Glutamatergic neuron (in vitro differentiated cells): Measurements from ENCODE around the gene TMEM125. TPM values are rescaled to one million over a fixed set of nuclear protein-coding genes. Genes with fewer than 3 reads are reported as not detected.

Source experiments
- DNase-seq: peaks from one replicate; pipeline ENCODE4 v3.0.0; 2022
- H3K27ac Mint-ChIP-seq: one replicate; pipeline ENCODE4 v1.8.0; 2020; ENCODE audit warnings: mild to moderate bottlenecking, mixed read lengths, inconsistent platforms; ENCODE audit not compliant: unreplicated experiment
- H3K27me3 Mint-ChIP-seq: one replicate; pipeline ENCODE4 v1.8.0; 2020; ENCODE audit warnings: mild to moderate bottlenecking, moderate library complexity, mixed read lengths, inconsistent platforms; ENCODE audit not compliant: unreplicated experiment
- H3K36me3 Mint-ChIP-seq: one replicate; pipeline ENCODE4 v1.8.0; 2020; ENCODE audit warnings: mild to moderate bottlenecking, mixed read lengths, inconsistent platforms; ENCODE audit not compliant: unreplicated experiment
- H3K4me1 Mint-ChIP-seq: one replicate; pipeline ENCODE4 v1.8.0; 2020; ENCODE audit warnings: mild to moderate bottlenecking, low read depth, mixed read lengths, inconsistent platforms; ENCODE audit not compliant: unreplicated experiment
- H3K4me3 Mint-ChIP-seq: one replicate; pipeline ENCODE4 v1.8.0; 2020; ENCODE audit warnings: mild to moderate bottlenecking, mixed read lengths, inconsistent platforms; ENCODE audit not compliant: unreplicated experiment
- H3K9me3 Mint-ChIP-seq: one replicate; pipeline ENCODE4 v1.8.0; 2020; ENCODE audit warnings: mild to moderate bottlenecking, moderate library complexity, mixed read lengths, inconsistent platforms; ENCODE audit not compliant: unreplicated experiment
- total RNA-seq: library from RNA; stranded (reverse); fragmentation: NEBNext Ultra II Directional; extraction: Animal tissue kit (Norgen Biotek cat#: 25700); gene quantifications from one replicate; pipeline ENCODE4 v1.2.1, GENCODE V29; 2021; ENCODE audit not compliant: unreplicated experiment
- TF ChIP-seq, protein P1 (sequence below): fragments of 200-600 bp; sonication (generic); IDR thresholded peaks from one replicate; pipeline ENCODE4 v1.5.0; 2021; ENCODE audit not compliant: partially characterized antibody, unreplicated experiment

Gene TMEM125
- total RNA-seq, 1 donor from 2014 or later: not detected

DNA sequence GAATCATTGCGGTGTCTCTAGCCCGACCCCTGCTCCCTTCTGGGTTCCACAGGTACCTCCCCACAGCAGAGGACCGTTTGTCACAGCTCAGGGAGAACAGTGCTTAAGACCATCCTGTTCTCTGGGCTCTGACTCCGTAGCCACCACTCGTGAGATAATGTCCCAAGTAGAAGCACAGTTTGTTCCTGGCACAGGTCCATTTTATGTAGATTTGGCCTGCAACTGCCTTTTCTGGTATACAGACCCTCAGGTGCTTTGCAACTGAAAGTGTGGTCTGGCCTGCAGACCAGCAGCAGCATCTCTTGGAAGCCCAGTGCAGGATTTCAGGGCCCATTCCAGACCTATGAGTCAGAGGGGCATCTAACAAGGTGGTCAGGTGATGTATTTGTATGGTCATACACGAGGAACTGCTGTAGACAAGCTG, 28.4 kb upstream of the TMEM125 start:
- TF ChIP-seq, protein P1, sequence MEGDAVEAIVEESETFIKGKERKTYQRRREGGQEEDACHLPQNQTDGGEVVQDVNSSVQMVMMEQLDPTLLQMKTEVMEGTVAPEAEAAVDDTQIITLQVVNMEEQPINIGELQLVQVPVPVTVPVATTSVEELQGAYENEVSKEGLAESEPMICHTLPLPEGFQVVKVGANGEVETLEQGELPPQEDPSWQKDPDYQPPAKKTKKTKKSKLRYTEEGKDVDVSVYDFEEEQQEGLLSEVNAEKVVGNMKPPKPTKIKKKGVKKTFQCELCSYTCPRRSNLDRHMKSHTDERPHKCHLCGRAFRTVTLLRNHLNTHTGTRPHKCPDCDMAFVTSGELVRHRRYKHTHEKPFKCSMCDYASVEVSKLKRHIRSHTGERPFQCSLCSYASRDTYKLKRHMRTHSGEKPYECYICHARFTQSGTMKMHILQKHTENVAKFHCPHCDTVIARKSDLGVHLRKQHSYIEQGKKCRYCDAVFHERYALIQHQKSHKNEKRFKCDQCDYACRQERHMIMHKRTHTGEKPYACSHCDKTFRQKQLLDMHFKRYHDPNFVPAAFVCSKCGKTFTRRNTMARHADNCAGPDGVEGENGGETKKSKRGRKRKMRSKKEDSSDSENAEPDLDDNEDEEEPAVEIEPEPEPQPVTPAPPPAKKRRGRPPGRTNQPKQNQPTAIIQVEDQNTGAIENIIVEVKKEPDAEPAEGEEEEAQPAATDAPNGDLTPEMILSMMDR: no peak
- Mint-ChIP-seq H3K27me3 (peaks cover 1% of the 10 kb centered on the region), H3K4me3 (no peak overlapping the region), H3K9me3 (no peaks in the 10 kb centered on the region), H3K27ac (no peak overlapping the region), H3K4me1 (peaks cover 2% of the 10 kb centered on the region), H3K36me3 (peaks cover 9% of the 10 kb centered on the region)
- DNase-seq: no peak

DNA sequence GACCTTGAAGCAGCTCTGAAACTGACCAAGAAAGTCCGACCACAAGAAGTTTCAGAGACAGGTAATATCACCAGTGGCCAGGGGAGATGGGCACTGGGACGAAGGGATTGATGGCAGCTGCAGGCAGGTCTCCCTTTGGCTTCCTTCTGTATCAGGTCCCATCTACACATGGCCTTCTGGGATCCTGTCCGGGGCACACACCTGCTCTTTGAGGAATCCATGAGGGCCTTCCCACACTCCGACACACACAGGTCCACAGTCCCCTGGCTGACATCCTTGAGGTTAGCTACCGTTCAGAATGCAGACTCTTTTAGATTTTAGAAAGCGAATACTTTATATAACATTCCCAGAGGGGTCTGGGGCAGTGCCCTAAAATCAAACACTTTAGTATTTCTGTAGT, 26.5 kb upstream of the TMEM125 start:
- Mint-ChIP-seq H3K4me3 (no peak overlapping the region), H3K9me3 (peaks cover 2% of the 10 kb centered on the region), H3K27me3 (peaks cover under 1% of the 10 kb centered on the region), H3K4me1 (peaks cover under 1% of the 10 kb centered on the region), H3K36me3 (peaks cover 14% of the 10 kb centered on the region), H3K27ac (no peak overlapping the region)
- TF ChIP-seq, protein P1: no peak
- no peak for DNase-seq

DNA sequence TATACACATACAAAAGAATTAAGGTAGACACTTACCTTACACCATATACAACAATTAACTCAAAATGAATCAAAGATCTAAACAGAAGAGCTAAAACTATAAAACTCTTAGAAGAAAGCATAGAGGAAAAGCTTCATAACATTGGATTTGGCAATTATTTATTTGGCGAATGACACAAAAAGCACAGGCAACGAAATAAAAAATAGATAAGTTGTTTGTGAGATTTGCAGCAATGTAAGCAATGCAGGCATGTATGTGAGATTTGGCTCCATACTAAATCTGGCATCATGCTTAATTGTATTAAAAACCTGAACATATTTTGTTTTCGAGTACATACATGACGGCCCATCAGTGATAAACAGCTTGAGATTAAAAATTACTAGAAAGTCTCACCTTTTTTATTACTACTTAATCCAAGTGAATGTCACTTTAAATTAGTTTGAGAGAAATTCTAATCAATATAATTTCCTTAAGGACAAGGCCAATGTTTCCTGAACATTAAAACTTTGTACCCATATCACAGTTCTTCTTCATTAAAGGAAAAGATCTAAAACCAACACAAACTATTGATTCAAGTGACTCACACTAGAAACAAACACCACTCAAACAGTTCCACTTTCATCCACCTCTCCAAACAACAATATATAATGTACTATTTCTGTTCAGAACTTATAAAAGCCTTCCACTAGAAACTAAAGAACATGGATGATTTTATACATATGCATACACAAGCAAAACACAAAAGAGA, 23.1 kb upstream of the TMEM125 start:
- no peak overlapping the region for H3K27ac Mint-ChIP-seq
- no peak for DNase-seq
- peaks cover 14% of the 10 kb centered on the region for H3K36me3 Mint-ChIP-seq
- TF ChIP-seq, protein P1: no peak
- H3K9me3 Mint-ChIP-seq: peaks cover 2% of the 10 kb centered on the region
- H3K27me3 Mint-ChIP-seq: no peaks in the 10 kb centered on the region
- no peaks in the 10 kb centered on the region for H3K4me1 Mint-ChIP-seq
- no peak overlapping the region for H3K4me3 Mint-ChIP-seq

DNA sequence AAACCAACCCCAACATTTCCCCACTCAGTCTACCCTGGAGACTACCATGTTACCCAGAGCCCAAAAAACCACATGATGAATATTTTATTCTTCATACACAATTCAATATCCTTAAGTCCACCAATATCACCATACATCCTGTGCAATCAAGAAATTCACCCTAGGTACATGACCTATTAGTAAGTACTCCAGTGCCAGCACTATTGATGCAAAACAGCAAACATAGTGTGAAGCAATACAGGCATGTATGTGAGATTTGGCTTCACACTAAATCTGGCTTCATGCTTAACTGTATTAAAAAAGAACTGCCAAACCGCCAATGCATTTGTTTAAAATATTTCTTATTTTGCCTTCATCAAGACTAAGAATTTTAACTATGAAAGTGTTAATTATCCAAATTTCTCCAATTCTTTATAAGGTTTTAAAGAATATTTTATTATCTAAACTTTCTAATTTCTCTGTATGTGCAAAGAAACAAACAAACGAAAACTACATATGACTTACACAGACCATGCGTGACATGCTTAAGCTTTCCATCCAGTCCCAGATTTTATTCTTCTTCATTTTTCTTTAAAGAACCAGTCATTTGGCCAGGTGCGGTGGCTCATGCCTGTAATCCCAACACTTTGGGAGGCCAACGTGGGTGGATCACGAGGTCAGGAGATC, 22.4 kb upstream of the TMEM125 start:
- Mint-ChIP-seq H3K27ac (no peak overlapping the region), H3K27me3 (no peaks in the 10 kb centered on the region), H3K9me3 (peaks cover 2% of the 10 kb centered on the region), H3K36me3 (peaks cover 14% of the 10 kb centered on the region), H3K4me1 (no peaks in the 10 kb centered on the region), H3K4me3 (no peak overlapping the region)
- TF ChIP-seq, protein P1: no peak
- DNase-seq: no peak

DNA sequence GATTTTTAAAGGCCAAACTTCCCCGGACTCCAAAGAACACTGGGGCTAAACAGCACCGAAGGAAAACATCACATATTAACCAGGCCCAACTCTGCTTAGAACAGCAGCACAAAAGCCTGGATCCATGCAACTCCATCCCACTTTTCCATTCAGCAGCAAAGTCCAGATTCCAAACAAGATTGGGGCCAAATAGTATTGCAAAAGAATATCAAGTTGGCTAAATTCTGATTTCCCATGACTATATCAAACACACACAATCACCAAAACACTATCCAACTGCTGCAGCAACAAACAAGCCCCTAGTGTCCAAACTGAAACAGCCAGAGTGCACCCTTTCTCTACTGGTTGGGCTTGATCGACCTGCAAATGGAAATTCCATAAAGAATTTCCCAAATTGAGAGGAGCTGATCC, 19.4 kb upstream of the TMEM125 start:
- Mint-ChIP-seq H3K27me3 (peaks cover 2% of the 10 kb centered on the region), H3K4me1 (no peaks in the 10 kb centered on the region), H3K27ac (no peak overlapping the region), H3K9me3 (peaks cover 6% of the 10 kb centered on the region), H3K36me3 (peaks cover 30% of the 10 kb centered on the region), H3K4me3 (no peak overlapping the region)
- DNase-seq: no peak
- TF ChIP-seq, protein P1: no peak
